ENCODE data around the gene LRRC1. TPM values are rescaled to one million over a fixed set of nuclear protein-coding genes. Genes with fewer than 3 reads are reported as not detected.

Gene LRRC1
- total and polyA plus RNA-seq, 2 experiments from 2014 or later: 11.3 to 16.6 TPM

DNA sequence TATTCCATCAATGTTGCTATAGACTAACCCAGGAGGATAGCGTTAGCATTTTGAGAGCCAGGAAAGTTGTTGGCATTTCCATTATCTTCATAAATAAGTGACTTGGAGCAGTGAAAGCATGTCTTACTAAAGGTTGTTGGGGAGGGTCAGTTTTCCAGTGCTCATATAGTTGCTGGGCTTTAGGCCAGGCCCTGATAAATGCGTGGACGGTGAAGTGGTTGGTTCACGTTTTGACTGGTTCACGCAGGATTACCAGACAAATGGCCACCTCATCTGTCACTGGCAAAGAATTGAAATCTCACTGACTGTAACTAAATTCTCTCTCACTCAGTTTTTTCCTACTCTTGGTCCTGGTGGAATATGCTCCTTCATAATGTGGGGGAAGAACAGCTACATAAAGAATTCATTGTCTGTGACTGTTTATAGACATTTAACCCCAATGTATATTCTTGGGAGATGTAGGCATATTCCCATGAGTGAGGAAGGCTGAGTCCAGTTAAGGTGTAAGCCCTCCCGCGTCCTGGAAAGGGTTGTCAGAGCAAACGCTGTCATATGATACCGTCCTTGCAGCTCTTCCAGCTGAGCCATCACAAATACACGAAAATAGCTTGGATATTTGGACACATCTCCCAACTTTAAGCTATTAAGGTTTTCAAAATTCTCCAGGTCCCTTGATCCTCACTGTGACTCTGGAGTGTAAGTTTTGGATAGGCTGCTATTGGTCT lies 27.8 kb downstream of the LRRC1 start:
- TF ChIP-seq ETS1 (IDR thresholded peaks at IDR 0.05) (no peak), JUNB (IDR thresholded peaks at IDR 0.05; ENCODE audit: unreplicated experiment) (no peak), CREB1 (CRISPR knock-in tag; IDR thresholded peaks at IDR 0.05; ENCODE audit: low read depth) (no peak), ZNF114 (CRISPR knock-in tag; IDR thresholded peaks at IDR 0.05) (no peak), NANOG (IDR thresholded peaks at IDR 0.05; ENCODE audit: borderline replicate concordance) (no peak), STAT1 (IDR thresholded peaks at IDR 0.05; ENCODE audit: unreplicated experiment) (no peak), EZH2phosphoT487 (IDR thresholded peaks at IDR 0.05; ENCODE audit: unreplicated experiment) (no peak), EZH2 (IDR thresholded peaks at IDR 0.05; ENCODE audit: low read depth, unreplicated experiment) (no peak), POLR2AphosphoS5 (IDR thresholded peaks at IDR 0.05; ENCODE audit: low read depth) (no peak), ZNF331 (CRISPR knock-in tag; IDR thresholded peaks at IDR 0.05; ENCODE audit: low read depth) (no peak)
- TF ChIP-seq, protein P1, sequence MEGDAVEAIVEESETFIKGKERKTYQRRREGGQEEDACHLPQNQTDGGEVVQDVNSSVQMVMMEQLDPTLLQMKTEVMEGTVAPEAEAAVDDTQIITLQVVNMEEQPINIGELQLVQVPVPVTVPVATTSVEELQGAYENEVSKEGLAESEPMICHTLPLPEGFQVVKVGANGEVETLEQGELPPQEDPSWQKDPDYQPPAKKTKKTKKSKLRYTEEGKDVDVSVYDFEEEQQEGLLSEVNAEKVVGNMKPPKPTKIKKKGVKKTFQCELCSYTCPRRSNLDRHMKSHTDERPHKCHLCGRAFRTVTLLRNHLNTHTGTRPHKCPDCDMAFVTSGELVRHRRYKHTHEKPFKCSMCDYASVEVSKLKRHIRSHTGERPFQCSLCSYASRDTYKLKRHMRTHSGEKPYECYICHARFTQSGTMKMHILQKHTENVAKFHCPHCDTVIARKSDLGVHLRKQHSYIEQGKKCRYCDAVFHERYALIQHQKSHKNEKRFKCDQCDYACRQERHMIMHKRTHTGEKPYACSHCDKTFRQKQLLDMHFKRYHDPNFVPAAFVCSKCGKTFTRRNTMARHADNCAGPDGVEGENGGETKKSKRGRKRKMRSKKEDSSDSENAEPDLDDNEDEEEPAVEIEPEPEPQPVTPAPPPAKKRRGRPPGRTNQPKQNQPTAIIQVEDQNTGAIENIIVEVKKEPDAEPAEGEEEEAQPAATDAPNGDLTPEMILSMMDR (conservative IDR thresholded peaks at IDR 0.05; ENCODE audit: low read depth in 2 of 2): no peak
- TF ChIP-seq, protein P2, sequence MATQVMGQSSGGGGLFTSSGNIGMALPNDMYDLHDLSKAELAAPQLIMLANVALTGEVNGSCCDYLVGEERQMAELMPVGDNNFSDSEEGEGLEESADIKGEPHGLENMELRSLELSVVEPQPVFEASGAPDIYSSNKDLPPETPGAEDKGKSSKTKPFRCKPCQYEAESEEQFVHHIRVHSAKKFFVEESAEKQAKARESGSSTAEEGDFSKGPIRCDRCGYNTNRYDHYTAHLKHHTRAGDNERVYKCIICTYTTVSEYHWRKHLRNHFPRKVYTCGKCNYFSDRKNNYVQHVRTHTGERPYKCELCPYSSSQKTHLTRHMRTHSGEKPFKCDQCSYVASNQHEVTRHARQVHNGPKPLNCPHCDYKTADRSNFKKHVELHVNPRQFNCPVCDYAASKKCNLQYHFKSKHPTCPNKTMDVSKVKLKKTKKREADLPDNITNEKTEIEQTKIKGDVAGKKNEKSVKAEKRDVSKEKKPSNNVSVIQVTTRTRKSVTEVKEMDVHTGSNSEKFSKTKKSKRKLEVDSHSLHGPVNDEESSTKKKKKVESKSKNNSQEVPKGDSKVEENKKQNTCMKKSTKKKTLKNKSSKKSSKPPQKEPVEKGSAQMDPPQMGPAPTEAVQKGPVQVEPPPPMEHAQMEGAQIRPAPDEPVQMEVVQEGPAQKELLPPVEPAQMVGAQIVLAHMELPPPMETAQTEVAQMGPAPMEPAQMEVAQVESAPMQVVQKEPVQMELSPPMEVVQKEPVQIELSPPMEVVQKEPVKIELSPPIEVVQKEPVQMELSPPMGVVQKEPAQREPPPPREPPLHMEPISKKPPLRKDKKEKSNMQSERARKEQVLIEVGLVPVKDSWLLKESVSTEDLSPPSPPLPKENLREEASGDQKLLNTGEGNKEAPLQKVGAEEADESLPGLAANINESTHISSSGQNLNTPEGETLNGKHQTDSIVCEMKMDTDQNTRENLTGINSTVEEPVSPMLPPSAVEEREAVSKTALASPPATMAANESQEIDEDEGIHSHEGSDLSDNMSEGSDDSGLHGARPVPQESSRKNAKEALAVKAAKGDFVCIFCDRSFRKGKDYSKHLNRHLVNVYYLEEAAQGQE (IDR thresholded peaks at IDR 0.05; ENCODE audit: unreplicated experiment): no peak
- TF ChIP-seq, protein P3, sequence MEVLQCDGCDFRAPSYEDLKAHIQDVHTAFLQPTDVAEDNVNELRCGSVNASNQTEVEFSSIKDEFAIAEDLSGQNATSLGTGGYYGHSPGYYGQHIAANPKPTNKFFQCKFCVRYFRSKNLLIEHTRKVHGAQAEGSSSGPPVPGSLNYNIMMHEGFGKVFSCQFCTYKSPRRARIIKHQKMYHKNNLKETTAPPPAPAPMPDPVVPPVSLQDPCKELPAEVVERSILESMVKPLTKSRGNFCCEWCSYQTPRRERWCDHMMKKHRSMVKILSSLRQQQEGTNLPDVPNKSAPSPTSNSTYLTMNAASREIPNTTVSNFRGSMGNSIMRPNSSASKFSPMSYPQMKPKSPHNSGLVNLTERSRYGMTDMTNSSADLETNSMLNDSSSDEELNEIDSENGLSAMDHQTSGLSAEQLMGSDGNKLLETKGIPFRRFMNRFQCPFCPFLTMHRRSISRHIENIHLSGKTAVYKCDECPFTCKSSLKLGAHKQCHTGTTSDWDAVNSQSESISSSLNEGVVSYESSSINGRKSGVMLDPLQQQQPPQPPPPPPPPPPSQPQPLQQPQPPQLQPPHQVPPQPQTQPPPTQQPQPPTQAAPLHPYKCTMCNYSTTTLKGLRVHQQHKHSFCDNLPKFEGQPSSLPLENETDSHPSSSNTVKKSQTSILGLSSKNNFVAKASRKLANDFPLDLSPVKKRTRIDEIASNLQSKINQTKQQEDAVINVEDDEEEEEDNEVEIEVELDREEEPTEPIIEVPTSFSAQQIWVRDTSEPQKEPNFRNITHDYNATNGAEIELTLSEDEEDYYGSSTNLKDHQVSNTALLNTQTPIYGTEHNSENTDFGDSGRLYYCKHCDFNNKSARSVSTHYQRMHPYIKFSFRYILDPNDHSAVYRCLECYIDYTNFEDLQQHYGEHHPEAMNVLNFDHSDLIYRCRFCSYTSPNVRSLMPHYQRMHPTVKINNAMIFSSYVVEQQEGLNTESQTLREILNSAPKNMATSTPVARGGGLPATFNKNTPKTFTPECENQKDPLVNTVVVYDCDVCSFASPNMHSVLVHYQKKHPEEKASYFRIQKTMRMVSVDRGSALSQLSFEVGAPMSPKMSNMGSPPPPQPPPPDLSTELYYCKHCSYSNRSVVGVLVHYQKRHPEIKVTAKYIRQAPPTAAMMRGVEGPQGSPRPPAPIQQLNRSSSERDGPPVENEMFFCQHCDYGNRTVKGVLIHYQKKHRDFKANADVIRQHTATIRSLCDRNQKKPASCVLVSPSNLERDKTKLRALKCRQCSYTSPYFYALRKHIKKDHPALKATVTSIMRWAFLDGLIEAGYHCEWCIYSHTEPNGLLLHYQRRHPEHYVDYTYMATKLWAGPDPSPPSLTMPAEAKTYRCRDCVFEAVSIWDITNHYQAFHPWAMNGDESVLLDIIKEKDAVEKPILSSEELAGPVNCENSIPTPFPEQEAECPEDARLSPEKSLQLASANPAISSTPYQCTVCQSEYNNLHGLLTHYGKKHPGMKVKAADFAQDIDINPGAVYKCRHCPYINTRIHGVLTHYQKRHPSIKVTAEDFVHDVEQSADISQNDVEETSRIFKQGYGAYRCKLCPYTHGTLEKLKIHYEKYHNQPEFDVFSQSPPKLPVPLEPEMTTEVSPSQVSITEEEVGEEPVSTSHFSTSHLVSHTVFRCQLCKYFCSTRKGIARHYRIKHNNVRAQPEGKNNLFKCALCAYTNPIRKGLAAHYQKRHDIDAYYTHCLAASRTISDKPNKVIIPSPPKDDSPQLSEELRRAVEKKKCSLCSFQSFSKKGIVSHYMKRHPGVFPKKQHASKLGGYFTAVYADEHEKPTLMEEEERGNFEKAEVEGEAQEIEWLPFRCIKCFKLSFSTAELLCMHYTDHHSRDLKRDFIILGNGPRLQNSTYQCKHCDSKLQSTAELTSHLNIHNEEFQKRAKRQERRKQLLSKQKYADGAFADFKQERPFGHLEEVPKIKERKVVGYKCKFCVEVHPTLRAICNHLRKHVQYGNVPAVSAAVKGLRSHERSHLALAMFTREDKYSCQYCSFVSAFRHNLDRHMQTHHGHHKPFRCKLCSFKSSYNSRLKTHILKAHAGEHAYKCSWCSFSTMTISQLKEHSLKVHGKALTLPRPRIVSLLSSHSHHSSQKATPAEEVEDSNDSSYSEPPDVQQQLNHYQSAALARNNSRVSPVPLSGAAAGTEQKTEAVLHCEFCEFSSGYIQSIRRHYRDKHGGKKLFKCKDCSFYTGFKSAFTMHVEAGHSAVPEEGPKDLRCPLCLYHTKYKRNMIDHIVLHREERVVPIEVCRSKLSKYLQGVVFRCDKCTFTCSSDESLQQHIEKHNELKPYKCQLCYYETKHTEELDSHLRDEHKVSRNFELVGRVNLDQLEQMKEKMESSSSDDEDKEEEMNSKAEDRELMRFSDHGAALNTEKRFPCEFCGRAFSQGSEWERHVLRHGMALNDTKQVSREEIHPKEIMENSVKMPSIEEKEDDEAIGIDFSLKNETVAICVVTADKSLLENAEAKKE (CRISPR knock-in tag; IDR thresholded peaks at IDR 0.05): no peak
- Mint-ChIP-seq H3K27ac (no peak overlapping the region), H3K4me3 (no peak overlapping the region), H3K36me3 (ENCODE audit: low read depth) (no peaks in the 10 kb centered on the region), H3K4me1 (peaks cover 32% of the 10 kb centered on the region), H3K9me3 (no peaks in the 10 kb centered on the region), H3K27me3 (ENCODE audit: insufficient read depth, low read depth, poor library complexity) (no peaks in the 10 kb centered on the region)
- H3K27ac ChIP-seq (ENCODE audit: low read depth): no peak overlapping the region
- no peak overlapping the region for H3K4me3 ChIP-seq
- no peak for ATAC-seq
- H3K9me2 ChIP-seq (ENCODE audit: insufficient read depth): no peaks in the 10 kb centered on the region
- no peak overlapping the region for H3K4me2 ChIP-seq
- no peaks in the 10 kb centered on the region for H3F3A ChIP-seq (replicated peaks; ENCODE audit: low read depth)
- no peaks in the 10 kb centered on the region for H4K20me1 ChIP-seq (replicated peaks; ENCODE audit: insufficient read depth)
- H2AFZ ChIP-seq: no peak overlapping the region
- no peak for DNase-seq (ENCODE audit: low spot score)
- peaks cover 50% of the 10 kb centered on the region for H3K79me2 ChIP-seq (replicated peaks; ENCODE audit: insufficient read depth)
- no peaks in the 10 kb centered on the region for H3K36me3 ChIP-seq (ENCODE audit: insufficient read depth)
- peaks cover 13% of the 10 kb centered on the region; the same call in 1 of the 2 replicates for H3K4me1 ChIP-seq (ENCODE audit: insufficient read depth)
- H3K27me3 ChIP-seq (ENCODE audit: insufficient read depth): no peaks in the 10 kb centered on the region
